ENCODE data around the gene SLC7A8.
"Not testable (repeated sequence)": the region's sequence is repeated elsewhere in the genome, so short reads cannot be mapped to it uniquely, and the experiment has no call there.

The SLC7A8 gene

GRCh38 chr14:23202001-23202400 is 18.5 kb upstream of the SLC7A8 start:
- no peak overlapping the region for H2AK5ac ChIP-seq (ENCODE audit: low read depth, low read length)
- H2BK120ac ChIP-seq (ENCODE audit: low read depth, low read length): no peak overlapping the region
- no peak overlapping the region for H2AFZ ChIP-seq (ENCODE audit: low read length)
- H3K23ac ChIP-seq (ENCODE audit: low read depth, low read length, poor library complexity): no peak overlapping the region
- no peak overlapping the region for H3K4me3 ChIP-seq (ENCODE audit: low read length in 2 of 2)
- H3K4me2 ChIP-seq (ENCODE audit: insufficient read depth, low read length, poor library complexity, severe bottlenecking): no peak overlapping the region
- WGBS, 2 donors (ENCODE audit: extremely low coverage in 2 of 2, insufficient read length in 2 of 2, insufficient replicate concordance in 1 of 2): no CpG with 5 or more reads among the region's 7 CpGs
- no peak overlapping the region for H3K9ac ChIP-seq (ENCODE audit: low read depth, low read length, poor library complexity)
- H2BK5ac ChIP-seq (ENCODE audit: low read length): no peak overlapping the region
- no peak for DNase-seq (ENCODE audit: low spot score)
- no peak overlapping the region for H4K91ac ChIP-seq (ENCODE audit: low read depth, low read length, poor library complexity)
- no peak overlapping the region for H3K4ac ChIP-seq (ENCODE audit: low read length)
- H3K27ac ChIP-seq (replicated peaks; ENCODE audit: low read length): no peak overlapping the region
- H3K9me3 ChIP-seq (replicated peaks in 1 of 2; ENCODE audit: control insufficient read depth in 2 of 2, insufficient read depth in 1 of 2, low read depth in 1 of 2, low read length in 2 of 2): no peaks in the 10 kb centered on the region
- peaks cover 0 to 7% (median 0%) of the 10 kb centered on the region in 3 experiments for H3K27me3 ChIP-seq (ENCODE audit: control insufficient read depth in 3 of 3, insufficient read depth in 3 of 3, low read depth in 1 of 3, low read length in 3 of 3)
- no peak overlapping the region for H3K14ac ChIP-seq (ENCODE audit: low read length)
- H4K8ac ChIP-seq (ENCODE audit: low read depth, low read length): no peak overlapping the region
- no peak overlapping the region for H3K18ac ChIP-seq (ENCODE audit: low read length)
- no peak overlapping the region for H2BK12ac ChIP-seq (ENCODE audit: low read length)
- H3K4me1 ChIP-seq (ENCODE audit: control insufficient read depth in 2 of 2, insufficient read depth in 1 of 2, low read depth in 1 of 2, low read length in 2 of 2): no peaks in the 10 kb centered on the region
- H2BK15ac ChIP-seq (ENCODE audit: low read length): no peak overlapping the region
- no peaks in the 10 kb centered on the region for H3K79me1 ChIP-seq (ENCODE audit: low read depth, low read length)
- H3K36me3 ChIP-seq (replicated peaks in 1 of 2; ENCODE audit: control insufficient read depth in 2 of 2, insufficient read depth in 2 of 2, low read length in 2 of 2): no peaks in the 10 kb centered on the region

- H3K36me3 ChIP-seq (replicated peaks in 1 of 2; ENCODE audit: control insufficient read depth in 2 of 2, insufficient read depth in 2 of 2, low read length in 2 of 2); H3K23ac ChIP-seq (ENCODE audit: low read depth, low read length, poor library complexity); H2BK15ac ChIP-seq (ENCODE audit: low read length); H3K4me2 ChIP-seq (ENCODE audit: insufficient read depth, low read length, poor library complexity, severe bottlenecking); H2AK5ac ChIP-seq (ENCODE audit: low read depth, low read length); H3K27ac ChIP-seq (replicated peaks; ENCODE audit: low read length); H3K27me3 ChIP-seq (ENCODE audit: control insufficient read depth in 3 of 3, insufficient read depth in 3 of 3, low read depth in 1 of 3, low read length in 3 of 3); H4K8ac ChIP-seq (ENCODE audit: low read depth, low read length); H2BK120ac ChIP-seq (ENCODE audit: low read depth, low read length); H3K4me3 ChIP-seq (ENCODE audit: low read length in 2 of 2); H3K18ac ChIP-seq (ENCODE audit: low read length); H3K4me1 ChIP-seq (ENCODE audit: control insufficient read depth in 2 of 2, insufficient read depth in 1 of 2, low read depth in 1 of 2, low read length in 2 of 2); H3K14ac ChIP-seq (ENCODE audit: low read length); H4K91ac ChIP-seq (ENCODE audit: low read depth, low read length, poor library complexity); H3K9ac ChIP-seq (ENCODE audit: low read depth, low read length, poor library complexity); DNase-seq (ENCODE audit: low spot score); H3K9me3 ChIP-seq (replicated peaks in 1 of 2; ENCODE audit: control insufficient read depth in 2 of 2, insufficient read depth in 1 of 2, low read depth in 1 of 2, low read length in 2 of 2); H3K4ac ChIP-seq (ENCODE audit: low read length); H2BK5ac ChIP-seq (ENCODE audit: low read length); H2BK12ac ChIP-seq (ENCODE audit: low read length); H2AFZ ChIP-seq (ENCODE audit: low read length); H3K79me1 ChIP-seq (ENCODE audit: low read depth, low read length): not testable (repeated sequence)
- no CpG with 5 or more reads among the region's 1 CpG for WGBS, 2 donors (ENCODE audit: extremely low coverage in 2 of 2, insufficient read length in 2 of 2, insufficient replicate concordance in 1 of 2)
These were observed 15.7 kb upstream of the SLC7A8 start for GRCh38 chr14:23199141-23199540.

DNA sequence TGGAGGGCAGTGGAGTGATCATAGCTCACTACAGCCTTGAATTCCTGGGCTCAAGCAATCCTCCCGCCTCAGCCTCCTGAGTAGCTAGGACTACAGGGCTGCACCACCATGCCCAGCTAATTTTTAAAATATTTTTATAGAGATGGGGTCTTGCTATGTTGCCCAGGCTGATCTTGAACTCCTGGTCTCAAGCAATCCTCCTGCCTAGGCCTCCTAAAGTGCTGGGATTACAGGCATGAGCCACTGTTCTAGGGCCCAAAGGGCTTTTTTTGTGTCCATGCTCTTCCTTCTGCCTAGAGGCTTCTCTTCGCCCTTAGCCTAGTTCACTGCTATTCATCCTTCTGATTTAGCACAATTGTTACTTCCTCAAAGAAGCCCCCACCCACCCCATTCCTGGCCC is 13.0 kb upstream of the SLC7A8 start:
- H3K4ac ChIP-seq (ENCODE audit: low read length); H2BK5ac ChIP-seq (ENCODE audit: low read length); H2BK12ac ChIP-seq (ENCODE audit: low read length); DNase-seq (ENCODE audit: low spot score); H3K23ac ChIP-seq (ENCODE audit: low read depth, low read length, poor library complexity); H2AK5ac ChIP-seq (ENCODE audit: low read depth, low read length); H2BK120ac ChIP-seq (ENCODE audit: low read depth, low read length); H3K4me1 ChIP-seq (ENCODE audit: control insufficient read depth in 2 of 2, insufficient read depth in 1 of 2, low read depth in 1 of 2, low read length in 2 of 2); H3K36me3 ChIP-seq (replicated peaks in 1 of 2; ENCODE audit: control insufficient read depth in 2 of 2, insufficient read depth in 2 of 2, low read length in 2 of 2); H2AFZ ChIP-seq (ENCODE audit: low read length); H3K4me3 ChIP-seq (ENCODE audit: low read length in 2 of 2); H3K27ac ChIP-seq (replicated peaks; ENCODE audit: low read length); H3K9me3 ChIP-seq (replicated peaks in 1 of 2; ENCODE audit: control insufficient read depth in 2 of 2, insufficient read depth in 1 of 2, low read depth in 1 of 2, low read length in 2 of 2); H3K18ac ChIP-seq (ENCODE audit: low read length); H3K27me3 ChIP-seq (ENCODE audit: control insufficient read depth in 3 of 3, insufficient read depth in 3 of 3, low read depth in 1 of 3, low read length in 3 of 3); H3K79me1 ChIP-seq (ENCODE audit: low read depth, low read length); H4K91ac ChIP-seq (ENCODE audit: low read depth, low read length, poor library complexity); H3K4me2 ChIP-seq (ENCODE audit: insufficient read depth, low read length, poor library complexity, severe bottlenecking); H3K9ac ChIP-seq (ENCODE audit: low read depth, low read length, poor library complexity); H3K14ac ChIP-seq (ENCODE audit: low read length); H4K8ac ChIP-seq (ENCODE audit: low read depth, low read length); H2BK15ac ChIP-seq (ENCODE audit: low read length): not testable (repeated sequence)
- WGBS, 2 donors (ENCODE audit: extremely low coverage in 2 of 2, insufficient read length in 2 of 2, insufficient replicate concordance in 1 of 2): no CpG with 5 or more reads among the region's 2 CpGs

DNA sequence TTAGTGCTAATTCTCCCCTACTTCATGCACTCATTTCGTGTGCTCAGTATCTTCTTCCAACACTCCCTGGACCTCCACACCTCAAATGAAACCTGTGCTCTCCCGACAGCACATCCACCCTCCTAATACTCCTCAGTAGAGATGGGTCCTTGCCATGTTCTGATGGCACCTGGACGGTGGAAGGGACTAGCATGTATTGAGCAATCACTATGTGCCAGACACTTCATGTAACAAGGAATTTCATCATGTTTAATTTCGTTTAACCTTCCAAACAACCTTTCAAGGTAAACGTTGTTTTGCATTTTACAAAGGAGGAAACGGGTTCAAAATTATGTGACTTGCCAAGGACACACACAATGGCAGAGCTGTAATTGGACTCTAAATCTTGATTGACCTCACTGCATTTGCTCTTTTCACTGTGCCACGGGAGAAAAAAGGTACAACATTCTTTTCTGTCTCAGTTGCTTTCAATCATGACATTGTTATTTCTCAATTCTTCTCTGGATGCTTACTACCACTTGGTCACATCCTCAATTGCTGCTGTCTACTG is 12.2 kb upstream of the SLC7A8 start:
- H3K4me3 ChIP-seq (ENCODE audit: low read length in 2 of 2): no peak overlapping the region
- no peak overlapping the region for H2BK120ac ChIP-seq (ENCODE audit: low read depth, low read length)
- no peaks in the 10 kb centered on the region for H3K36me3 ChIP-seq (replicated peaks in 1 of 2; ENCODE audit: control insufficient read depth in 2 of 2, insufficient read depth in 2 of 2, low read length in 2 of 2)
- no peaks in the 10 kb centered on the region for H3K9me3 ChIP-seq (replicated peaks in 1 of 2; ENCODE audit: control insufficient read depth in 2 of 2, insufficient read depth in 1 of 2, low read depth in 1 of 2, low read length in 2 of 2)
- no peak overlapping the region for H2BK15ac ChIP-seq (ENCODE audit: low read length)
- no peak overlapping the region for H3K18ac ChIP-seq (ENCODE audit: low read length)
- no peak overlapping the region for H2BK12ac ChIP-seq (ENCODE audit: low read length)
- H3K27ac ChIP-seq (replicated peaks; ENCODE audit: low read length): no peak overlapping the region
- no peak overlapping the region for H3K4ac ChIP-seq (ENCODE audit: low read length)
- H3K27me3 ChIP-seq (ENCODE audit: control insufficient read depth in 3 of 3, insufficient read depth in 3 of 3, low read depth in 1 of 3, low read length in 3 of 3): peaks cover 0 to 4% (median 0%) of the 10 kb centered on the region in 3 experiments
- no peaks in the 10 kb centered on the region for H3K4me1 ChIP-seq (ENCODE audit: control insufficient read depth in 2 of 2, insufficient read depth in 1 of 2, low read depth in 1 of 2, low read length in 2 of 2)
- H3K23ac ChIP-seq (ENCODE audit: low read depth, low read length, poor library complexity): no peak overlapping the region
- H3K4me2 ChIP-seq (ENCODE audit: insufficient read depth, low read length, poor library complexity, severe bottlenecking): no peak overlapping the region
- no peak overlapping the region for H2AFZ ChIP-seq (ENCODE audit: low read length)
- WGBS, 2 donors (ENCODE audit: extremely low coverage in 2 of 2, insufficient read length in 2 of 2, insufficient replicate concordance in 1 of 2): no CpG with 5 or more reads among the region's 7 CpGs
- H2AK5ac ChIP-seq (ENCODE audit: low read depth, low read length): no peak overlapping the region
- no peak overlapping the region for H3K14ac ChIP-seq (ENCODE audit: low read length)
- DNase-seq (ENCODE audit: low spot score): no peak
- H3K9ac ChIP-seq (ENCODE audit: low read depth, low read length, poor library complexity): no peak overlapping the region
- H3K79me1 ChIP-seq (ENCODE audit: low read depth, low read length): no peaks in the 10 kb centered on the region
- H4K8ac ChIP-seq (ENCODE audit: low read depth, low read length): no peak overlapping the region
- no peak overlapping the region for H4K91ac ChIP-seq (ENCODE audit: low read depth, low read length, poor library complexity)
- H2BK5ac ChIP-seq (ENCODE audit: low read length): no peak overlapping the region

All from neuronal stem cell (in vitro differentiated cells).